Chondrocyte (in vitro differentiated cells): Measurements from ENCODE around the gene OR2L8. TPM values are rescaled to one million over a fixed set of nuclear protein-coding genes. Genes with fewer than 3 reads are reported as not detected.
"Not testable (repeated sequence)": the region's sequence is repeated elsewhere in the genome, so short reads cannot be mapped to it uniquely, and the experiment has no call there.

ENCODE experiments used
- DNase-seq: peaks from one replicate; pipeline ENCODE4 v3.0.0; 2021; ENCODE audit warnings: mixed read lengths, low spot score
- H3K27ac Mint-ChIP-seq: one replicate; pipeline ENCODE4 v1.8.0; 2021; ENCODE audit warnings: mild to moderate bottlenecking, moderate library complexity, mixed read lengths; ENCODE audit not compliant: unreplicated experiment
- H3K27me3 Mint-ChIP-seq: 2 replicates; pipeline ENCODE4 v1.8.0; 2021; ENCODE audit warnings: low read depth, mixed read lengths
- H3K36me3 Mint-ChIP-seq: 2 replicates; pipeline ENCODE4 v1.8.0; 2021; ENCODE audit warnings: low read depth, mixed read lengths
- H3K4me1 Mint-ChIP-seq: 2 replicates; pipeline ENCODE4 v1.8.0; 2021; ENCODE audit warnings: low read depth, mild to moderate bottlenecking, mixed read lengths
- H3K4me3 Mint-ChIP-seq: one replicate; pipeline ENCODE4 v1.8.0; 2021; ENCODE audit warnings: mild to moderate bottlenecking, moderate library complexity, mixed read lengths; ENCODE audit not compliant: unreplicated experiment
- H3K9me3 Mint-ChIP-seq: 2 replicates; pipeline ENCODE4 v1.8.0; 2021; ENCODE audit warnings: low read depth, mixed read lengths
- total RNA-seq: library from RNA; stranded (reverse); gene quantifications from 3 replicates; pipeline ENCODE4 v1.2.1, GENCODE V29; 2021
- TF ChIP-seq, protein P1 (sequence below): fragments of 200-600 bp; sonication (generic); IDR thresholded peaks from 2 replicates; pipeline ENCODE4 v1.5.0; 2021; ENCODE audit warnings: antibody characterized with exemption, mild to moderate bottlenecking, moderate library complexity

The OR2L8 gene
- total RNA-seq, 1 donor from 2014 or later: not detected

GRCh38 chr1:247924868-247925267 is 23.8 kb upstream of the OR2L8 start, which contains the start of gene OR2AJ1:
OR2AJ1 (plus strand) TSS chr1:247924889; CDS start chr1:247933769, 8,880 bp downstream.
- Mint-ChIP-seq H3K4me1 (no peaks in the 10 kb centered on the region), H3K4me3 (no peak within 1 kb of the TSS), H3K27me3 (no peaks in the 10 kb centered on the region), H3K36me3 (no peaks in the 10 kb centered on the region), H3K27ac (no peak within 1 kb of the TSS), H3K9me3 (peaks cover 17% of the 10 kb centered on the region)
- TF ChIP-seq, protein P1, sequence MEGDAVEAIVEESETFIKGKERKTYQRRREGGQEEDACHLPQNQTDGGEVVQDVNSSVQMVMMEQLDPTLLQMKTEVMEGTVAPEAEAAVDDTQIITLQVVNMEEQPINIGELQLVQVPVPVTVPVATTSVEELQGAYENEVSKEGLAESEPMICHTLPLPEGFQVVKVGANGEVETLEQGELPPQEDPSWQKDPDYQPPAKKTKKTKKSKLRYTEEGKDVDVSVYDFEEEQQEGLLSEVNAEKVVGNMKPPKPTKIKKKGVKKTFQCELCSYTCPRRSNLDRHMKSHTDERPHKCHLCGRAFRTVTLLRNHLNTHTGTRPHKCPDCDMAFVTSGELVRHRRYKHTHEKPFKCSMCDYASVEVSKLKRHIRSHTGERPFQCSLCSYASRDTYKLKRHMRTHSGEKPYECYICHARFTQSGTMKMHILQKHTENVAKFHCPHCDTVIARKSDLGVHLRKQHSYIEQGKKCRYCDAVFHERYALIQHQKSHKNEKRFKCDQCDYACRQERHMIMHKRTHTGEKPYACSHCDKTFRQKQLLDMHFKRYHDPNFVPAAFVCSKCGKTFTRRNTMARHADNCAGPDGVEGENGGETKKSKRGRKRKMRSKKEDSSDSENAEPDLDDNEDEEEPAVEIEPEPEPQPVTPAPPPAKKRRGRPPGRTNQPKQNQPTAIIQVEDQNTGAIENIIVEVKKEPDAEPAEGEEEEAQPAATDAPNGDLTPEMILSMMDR: no peak
- DNase-seq: no peak

- TF ChIP-seq, protein P1: no peak
- Mint-ChIP-seq H3K27ac (no peak overlapping the region), H3K4me1 (no peaks in the 10 kb centered on the region), H3K27me3 (peaks cover 2% of the 10 kb centered on the region), H3K36me3 (no peaks in the 10 kb centered on the region), H3K4me3 (no peak overlapping the region), H3K9me3 (peaks cover 13% of the 10 kb centered on the region)
- no peak for DNase-seq
Measured at GRCh38 chr1:247933989-247934388, 14.7 kb upstream of the OR2L8 start.

- peaks cover 2% of the 10 kb centered on the region for H3K27me3 Mint-ChIP-seq
- no peaks in the 10 kb centered on the region for H3K36me3 Mint-ChIP-seq
- H3K9me3 Mint-ChIP-seq: peaks cover 13% of the 10 kb centered on the region
- H3K27ac Mint-ChIP-seq: no peak overlapping the region
- H3K4me1 Mint-ChIP-seq: no peaks in the 10 kb centered on the region
- TF ChIP-seq, protein P1: no peak
- DNase-seq: no peak
- no peak overlapping the region for H3K4me3 Mint-ChIP-seq
Measured at GRCh38 chr1:247935781-247936180, 12.9 kb upstream of the OR2L8 start.

DNA sequence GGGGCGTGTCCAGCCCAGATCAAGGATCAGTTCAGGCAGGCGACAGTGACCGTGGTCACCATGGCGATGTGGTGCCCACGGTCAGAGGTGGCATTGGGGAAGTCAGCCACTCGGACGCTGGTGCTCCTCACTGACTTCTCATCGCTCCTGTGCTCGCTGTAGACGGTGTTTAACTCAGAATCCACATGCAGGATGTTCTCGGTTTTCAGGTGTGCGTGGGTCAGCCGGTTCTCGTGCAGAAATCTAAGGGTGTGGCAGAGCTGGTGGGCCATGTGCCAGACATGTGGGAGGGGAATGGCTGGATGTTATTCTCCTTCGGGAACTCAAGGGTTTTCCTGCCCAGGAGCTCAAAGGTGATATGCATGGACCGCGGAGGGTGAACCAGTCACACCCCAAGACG is 12.2 kb upstream of the OR2L8 start:
- H3K27me3 Mint-ChIP-seq: peaks cover 2% of the 10 kb centered on the region
- H3K36me3 Mint-ChIP-seq: no peaks in the 10 kb centered on the region
- no peak overlapping the region for H3K27ac Mint-ChIP-seq
- TF ChIP-seq, protein P1: no peak
- peaks cover 11% of the 10 kb centered on the region for H3K9me3 Mint-ChIP-seq
- H3K4me3 Mint-ChIP-seq: no peak overlapping the region
- peak; percentile 73 for DNase-seq
- H3K4me1 Mint-ChIP-seq: no peaks in the 10 kb centered on the region

DNA sequence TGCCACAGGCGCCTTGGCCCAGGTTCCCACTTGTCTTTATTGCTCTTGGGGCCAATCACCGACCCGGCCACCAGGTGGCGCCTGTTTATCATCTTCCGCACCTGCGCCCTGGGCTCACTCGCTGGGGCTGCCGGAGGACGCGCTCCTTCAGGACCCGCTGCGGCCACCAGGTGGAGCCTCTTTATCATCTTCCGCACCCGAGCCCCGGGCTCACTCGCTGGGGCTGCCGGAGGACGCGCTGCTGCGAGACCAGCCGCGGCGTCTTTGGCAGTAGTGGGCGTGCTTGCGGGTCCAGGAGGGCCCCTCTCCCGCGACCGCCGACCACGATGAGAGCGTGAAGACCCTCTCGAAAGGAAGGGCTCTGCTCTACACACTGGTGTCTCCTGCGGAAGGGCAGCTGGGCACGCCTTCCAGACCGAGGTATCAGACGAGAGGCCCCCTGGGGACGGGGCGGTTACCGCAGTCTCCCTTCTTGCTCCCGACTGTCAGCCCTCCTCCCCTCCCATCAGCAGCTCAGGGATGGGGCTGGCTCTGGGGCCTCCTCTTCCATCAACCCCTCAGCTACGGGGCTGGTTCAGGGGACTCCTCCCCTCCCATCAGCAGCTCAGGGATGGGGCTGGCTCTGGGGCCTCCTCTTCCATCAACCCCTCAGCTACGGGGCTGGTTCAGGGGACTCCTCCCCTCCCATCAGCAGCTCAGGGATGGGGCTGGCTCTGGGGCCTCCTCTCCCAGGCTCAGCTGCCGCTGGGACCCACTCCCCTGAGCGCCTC is 11.5 kb upstream of the OR2L8 start:
- TF ChIP-seq, protein P1: peak; percentile 68
- H3K36me3 Mint-ChIP-seq, H3K4me1 Mint-ChIP-seq, H3K27ac Mint-ChIP-seq, H3K27me3 Mint-ChIP-seq, H3K9me3 Mint-ChIP-seq: not testable (repeated sequence)
- peak overlapping the region; percentile 54 for H3K4me3 Mint-ChIP-seq
- peak; percentile 89 for DNase-seq
